GM21381 (cell line): Measurements from ENCODE around the gene FKBP10.

ENCODE experiments used
- ATAC-seq: cut with Tn5 transposase; IDR thresholded peaks from one replicate; pipeline ENCODE4 v1.9.1; 2021; ENCODE audit warnings: mild to moderate bottlenecking, moderate library complexity; ENCODE audit not compliant: unreplicated experiment

Gene FKBP10

DNA sequence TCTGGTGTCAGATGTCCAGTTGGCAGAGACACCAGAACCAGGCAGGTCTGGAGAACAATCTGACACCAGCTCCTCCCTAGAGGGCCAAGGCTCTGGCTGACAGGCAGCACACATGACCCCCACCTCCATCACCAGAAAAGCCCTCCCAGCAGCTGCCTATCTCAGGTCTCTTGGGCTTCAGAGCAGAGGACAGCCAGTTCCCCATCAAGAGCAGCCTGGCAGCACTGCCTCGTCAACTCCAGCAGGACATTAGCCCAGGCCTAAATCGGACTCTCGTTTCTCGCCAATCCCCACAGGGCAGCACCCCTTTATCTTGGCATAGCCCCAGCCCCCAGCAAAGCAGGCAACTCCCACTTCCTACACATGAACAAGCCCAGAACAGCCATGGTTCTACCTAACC lies 30.7 kb upstream of the FKBP10 start:
- ATAC-seq = no peak

DNA sequence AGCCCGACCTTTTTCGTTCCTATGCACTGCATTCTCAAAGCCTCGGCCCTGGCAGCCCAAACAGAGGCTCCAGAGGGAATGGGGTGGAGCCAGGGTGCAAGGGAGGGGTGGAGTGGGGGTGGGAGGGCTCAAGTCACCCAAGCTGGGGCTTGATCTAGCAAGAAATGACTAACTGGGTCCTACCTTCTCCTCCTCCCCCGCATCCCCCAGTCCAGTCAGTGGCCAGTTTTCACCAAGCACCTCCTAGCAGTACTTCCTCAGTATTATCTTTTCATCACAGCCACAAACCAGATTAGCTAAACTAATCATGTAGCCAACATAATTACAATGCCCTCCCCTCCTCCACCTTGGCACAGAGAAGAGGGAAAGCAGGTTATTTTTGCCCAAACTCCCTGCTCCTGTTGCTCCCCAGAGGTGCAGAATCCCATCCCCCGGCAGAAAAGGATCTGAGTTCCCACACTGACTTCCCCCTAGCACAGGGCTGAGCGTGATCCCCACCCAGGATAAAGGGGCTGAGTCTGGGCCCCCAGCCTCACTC lies 28.5 kb upstream of the FKBP10 start:
- no peak for ATAC-seq

DNA sequence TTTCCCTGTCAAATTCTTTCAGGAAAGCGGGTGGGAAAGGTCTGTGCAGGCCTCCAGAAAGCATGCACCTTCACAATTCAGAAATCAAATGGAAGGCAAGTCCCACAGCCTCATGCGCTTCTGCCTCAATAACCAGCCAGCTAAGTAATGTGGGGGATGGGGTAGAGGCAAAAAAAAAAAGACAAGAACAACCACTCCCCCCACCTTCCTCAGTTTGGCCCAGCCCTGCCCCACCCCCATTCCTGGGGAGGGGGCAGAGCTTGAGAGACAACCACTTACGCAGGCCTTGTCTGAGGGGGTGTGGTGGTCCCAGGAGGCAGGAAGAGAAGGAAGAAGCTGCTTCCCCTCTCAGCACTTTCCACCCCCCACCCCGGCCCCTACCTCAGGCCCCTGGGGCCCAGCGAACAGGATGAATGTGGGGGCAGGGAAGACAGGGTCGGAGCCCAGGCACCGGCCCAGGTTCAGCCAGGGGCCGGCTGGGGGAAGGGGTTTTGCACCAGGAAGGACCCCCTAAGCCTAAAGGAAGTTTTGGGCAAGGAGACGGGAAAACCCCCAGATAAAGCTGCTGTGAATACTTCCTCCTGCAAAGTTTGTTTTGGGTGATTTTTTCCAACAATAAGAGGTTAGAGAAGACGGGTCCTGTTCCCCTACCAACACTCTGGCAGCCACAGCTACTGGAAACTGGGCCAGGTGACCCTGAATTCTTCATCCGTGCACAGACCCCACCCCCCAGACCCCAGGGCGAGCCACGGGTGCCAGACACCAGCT lies 27.5 kb upstream of the FKBP10 start:
- no peak for ATAC-seq

DNA sequence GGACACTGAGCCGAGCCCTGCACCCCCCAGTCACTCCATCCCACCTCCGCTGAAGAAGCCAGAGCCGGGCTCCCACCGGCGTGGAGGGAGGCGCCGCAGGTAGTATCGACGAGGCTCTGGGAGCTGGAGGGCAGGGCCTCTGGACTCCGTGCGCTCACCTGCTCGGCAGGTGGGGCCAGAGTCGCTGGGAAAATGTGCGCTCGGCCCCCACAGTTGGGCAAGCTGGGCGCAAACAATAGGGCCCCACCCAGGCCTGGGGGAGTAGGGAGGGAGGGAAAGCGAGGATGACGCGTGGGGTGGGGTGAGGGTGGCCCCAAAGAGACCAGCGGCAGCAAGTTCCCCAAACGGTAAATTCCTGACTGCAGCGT lies 27.0 kb upstream of the FKBP10 start:
- ATAC-seq = no peak

DNA sequence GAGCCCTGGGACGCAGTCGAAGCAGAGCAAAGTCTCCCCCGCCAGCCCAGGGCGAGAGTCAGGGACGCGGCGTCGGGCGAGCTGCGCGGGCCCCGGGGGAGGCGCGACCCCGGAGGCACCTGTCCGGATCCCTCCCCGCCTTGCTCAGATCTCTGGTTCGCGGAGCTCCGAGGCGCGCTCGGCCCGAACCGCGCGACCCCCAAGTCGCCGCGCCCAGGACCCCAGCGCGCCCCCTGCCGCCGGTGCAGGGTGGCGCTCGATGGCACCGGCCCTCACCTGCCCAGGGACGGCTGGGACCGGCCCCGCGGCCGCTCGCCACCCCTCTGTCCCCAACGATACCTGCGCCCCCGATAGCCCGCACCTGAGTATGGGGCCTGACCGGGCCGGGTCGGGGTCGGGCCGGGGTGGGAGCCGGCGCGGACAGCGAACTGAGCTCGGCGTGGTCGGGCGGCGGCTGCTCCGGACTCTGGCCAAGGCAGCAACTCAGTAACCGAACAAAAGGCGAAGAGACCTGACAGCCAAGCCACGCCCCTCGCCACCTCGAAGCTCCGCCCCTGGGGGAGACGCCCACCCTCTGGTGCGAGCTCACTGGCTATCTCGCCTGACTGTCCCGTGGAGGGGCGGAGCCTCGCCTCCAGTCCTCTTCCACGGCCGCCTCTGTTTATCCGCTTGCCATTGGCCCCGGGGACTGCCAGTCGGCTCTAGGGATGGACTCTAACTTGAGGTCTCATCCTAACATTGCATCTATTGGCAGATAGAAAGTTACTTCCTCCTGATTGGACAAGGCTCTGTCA lies 26.4 kb upstream of the FKBP10 start, which contains the start of gene JUP:
JUP (minus strand) TSS at position 485 of the 794 bp plus-strand sequence. CDS start 14,857 bp downstream, outside the sequence.
- peak; percentile 76 for ATAC-seq

DNA sequence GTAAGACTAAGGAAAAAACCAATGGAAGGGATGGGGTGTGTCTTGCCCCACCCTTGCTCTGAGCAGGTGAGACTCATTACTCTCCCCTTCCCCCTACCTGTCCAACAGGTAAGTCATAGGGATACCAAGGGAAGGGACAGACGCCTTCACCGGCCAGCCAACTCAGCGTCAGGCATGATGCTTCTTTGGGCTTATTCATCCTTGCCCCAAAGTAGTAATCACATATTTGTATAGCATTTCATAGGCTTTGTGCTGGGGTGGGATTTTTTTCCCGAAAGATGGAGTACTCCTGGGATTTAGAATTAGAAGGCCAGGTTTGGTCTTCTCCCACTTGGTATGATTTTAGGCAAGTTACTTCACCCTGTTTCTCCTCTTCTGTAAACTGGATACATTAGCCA lies 25.8 kb upstream of the FKBP10 start:
- ATAC-seq = no peak

DNA sequence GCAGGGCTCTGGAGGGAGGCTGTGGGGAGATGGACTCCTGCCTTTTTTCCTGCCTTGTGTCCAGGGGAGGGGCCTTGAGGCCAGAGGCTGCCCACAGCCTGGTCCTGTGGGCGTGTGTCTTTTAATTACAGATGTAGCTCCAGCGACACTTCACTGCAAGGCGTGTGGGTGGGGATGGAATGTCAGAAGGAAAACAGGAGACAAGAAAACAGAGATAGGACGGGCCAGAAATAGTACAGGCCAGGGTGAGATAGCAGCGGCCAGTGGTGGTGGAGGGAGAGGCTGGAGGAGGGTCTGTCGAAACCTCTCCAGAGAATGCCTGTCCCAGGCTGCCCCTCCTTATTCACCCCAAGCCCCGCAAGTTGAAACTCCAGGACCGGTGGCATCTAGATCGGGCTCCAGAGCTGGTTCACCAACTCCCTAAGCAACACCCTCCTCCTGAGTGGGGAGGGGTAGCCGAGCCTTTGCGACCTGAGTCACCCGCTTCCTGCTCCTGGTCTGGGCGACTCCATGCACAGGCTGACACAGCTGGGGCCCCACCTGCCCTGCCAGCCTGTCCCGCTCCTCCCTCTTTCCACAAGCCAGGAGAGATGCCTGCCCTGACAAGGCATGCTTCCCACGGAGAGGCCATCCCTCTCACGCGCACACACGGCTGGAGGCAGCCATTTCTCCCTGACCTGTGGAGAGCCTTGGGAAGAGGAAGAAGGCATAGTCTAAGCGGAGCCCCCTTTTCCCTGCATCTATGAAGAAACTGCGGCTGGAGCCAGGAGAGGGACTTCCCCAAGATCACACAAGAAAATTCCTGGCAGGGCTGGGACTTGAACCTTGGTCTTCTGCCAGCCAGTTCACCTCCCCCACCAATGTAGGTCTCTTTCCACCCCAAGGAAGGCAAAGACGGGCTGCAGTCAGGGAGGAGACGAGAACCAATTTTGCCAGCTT lies 19.7 kb upstream of the FKBP10 start:
- ATAC-seq = no peak

DNA sequence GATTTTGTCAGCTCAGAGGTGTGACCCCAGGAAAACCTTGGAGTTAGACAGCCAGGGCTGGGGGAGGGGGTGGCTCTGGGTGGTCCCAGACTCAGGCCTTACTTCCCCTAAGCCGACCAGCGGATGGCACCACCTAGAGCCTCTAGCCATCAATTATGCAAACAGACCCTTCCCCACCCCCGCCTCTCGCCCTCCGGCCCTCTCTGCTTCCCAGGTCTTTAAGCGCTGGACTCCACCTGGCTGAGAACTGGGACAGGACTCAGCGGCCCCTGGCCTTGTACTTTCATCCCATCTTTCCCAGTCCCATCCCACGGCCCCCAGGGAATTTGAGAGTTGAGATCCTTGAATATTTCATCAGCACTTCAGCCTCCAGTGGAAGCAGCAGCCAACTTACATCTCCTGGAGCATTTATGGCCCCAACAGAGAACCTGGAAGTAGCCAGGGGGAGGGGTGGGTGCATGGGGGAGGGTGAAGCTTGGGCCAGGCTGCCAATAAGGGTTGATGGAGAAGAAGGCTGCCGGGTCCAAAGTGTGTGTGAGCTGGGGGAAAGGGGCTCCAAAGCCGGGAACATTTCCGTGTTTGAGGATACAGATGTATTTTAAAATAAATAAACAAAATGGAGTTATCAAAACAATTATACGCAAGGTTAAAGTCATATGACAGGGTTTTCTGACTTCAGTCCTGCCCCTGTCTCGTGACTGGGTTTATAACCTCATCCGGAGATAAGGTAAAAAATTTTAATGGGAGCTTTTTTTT lies 18.8 kb upstream of the FKBP10 start:
- ATAC-seq = no peak

DNA sequence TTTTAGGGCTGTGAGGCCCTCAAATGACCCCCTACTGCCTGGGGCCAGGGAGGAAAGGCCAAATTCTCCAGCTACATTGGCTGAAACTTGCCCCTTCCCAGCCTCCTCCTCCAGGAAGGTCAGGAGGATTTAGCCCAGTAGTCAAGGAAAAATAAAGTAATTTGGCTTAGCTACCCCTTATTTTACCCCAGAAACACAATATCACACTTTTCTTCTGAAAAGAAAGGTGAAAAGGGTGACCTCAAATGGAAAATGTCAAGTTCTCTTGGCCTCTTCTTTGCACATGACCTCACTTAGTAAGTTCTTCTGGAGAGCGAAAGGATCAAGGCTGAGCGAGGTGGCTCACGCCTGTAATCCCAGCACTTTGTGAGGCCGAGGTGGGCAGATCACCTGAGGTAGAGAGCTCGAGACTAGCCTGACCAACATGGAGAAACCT lies 18.2 kb upstream of the FKBP10 start:
- no peak for ATAC-seq

DNA sequence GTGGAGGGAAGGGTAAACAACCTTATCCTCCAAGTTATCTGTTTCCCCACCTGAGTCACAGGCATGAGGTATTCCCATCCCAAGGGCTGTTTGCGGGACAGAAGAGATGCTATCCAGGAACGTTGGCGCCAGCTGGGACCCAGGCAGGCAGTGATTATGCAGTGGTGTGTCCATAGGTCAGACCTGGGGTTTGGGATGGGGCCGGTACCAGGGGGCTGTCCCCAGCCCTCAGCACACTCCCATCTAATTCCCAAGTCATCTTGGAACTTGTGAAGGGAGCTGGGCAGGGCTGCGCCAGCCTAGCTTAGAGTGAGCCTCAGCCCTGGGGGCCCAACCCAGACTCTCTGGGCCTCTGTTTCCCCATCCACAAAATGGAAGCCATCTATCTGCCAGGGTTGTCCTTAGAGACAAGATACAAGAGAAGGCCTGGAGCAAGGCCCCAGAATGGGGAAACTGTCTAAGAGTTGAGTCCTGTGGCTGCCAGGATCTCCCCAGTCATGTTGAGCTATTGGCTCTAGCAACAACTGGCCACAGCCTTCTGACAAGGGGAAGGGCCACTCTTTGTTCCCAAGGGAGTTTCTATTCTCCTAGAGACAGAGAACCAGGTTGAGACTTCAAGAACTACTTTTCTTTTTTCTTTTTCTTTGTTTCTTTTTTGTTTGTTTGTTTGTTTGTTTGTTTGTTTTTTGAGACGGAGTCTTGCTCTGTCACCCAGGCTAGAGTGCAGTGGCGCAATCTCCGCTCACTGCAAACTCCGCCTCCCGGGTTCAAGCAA lies 16.5 kb upstream of the FKBP10 start:
- ATAC-seq = no peak

DNA sequence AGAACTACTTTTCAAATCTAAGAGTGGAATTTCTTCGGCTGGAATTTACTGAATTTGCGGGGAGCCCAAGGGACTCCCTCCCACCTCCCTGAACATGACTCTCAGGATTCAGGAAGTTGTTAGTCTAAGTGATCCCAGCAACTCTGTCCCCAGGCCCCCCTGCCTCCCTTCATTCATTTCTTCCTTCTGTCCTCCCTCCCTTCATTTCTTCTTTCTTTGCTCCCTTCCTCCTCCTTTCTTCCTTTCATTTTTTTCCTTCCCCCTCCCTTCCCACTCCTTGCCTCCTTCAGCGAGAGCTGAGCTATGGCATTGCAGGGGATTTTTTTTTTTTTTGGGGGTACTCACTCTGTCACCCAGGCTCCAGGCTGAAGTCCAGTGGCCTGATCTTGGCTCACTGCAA lies 15.4 kb upstream of the FKBP10 start:
- no peak for ATAC-seq

DNA sequence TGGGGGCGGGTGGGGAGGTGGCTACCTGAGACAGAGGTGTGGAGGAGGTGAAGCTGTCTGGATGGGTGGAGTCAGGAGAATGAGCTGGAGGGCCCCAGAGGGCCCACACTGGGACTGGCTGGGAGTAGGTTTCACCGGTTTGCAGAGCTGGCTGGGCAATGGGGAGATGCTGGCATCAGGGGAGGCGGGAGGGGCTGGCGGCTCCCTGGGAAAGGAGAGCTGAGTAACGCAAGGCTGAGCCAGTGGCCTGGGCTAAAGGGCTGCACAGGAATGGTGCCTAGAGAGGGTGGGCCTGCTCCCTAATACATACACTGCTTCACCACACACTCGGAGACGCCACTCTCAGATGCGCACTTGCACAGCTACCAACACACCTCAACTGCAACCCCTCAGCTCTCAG lies 13.4 kb upstream of the FKBP10 start:
- no peak for ATAC-seq

DNA sequence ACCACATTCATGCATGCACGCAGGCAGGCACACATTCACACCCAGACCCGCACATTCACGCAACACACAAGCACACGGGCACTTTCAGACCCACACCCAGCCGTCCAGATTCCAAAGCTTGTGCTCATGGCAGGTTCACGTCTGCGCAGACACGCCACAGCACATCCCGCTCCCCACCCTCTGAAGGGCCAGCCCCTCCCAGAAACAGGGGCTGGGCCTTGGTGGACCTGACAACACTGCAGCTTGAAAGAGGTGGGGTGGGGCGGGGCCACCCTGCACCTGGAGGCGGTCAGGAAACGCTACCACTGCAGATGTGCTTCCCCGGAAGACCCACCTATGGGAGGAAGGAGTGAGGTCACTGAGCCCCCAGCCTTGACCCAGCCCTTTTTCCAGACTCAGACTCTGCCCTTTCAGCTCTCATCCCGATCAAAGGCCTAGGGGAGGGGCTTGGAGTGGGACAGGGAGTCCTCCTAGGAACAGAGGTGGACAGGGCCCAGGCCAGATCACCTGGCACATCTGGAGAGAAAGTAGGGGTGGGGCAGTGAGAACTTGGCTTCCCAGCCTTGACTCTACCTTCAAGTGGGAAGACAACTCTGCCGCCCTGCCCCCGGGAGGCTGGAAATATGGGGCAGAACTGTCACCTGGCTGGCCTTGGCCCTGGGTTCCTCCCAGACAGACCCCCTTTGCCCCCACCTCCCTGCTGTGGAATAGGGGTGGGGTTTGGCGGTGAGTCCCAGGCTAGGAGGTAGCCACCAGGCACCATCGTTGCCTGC lies 12.0 kb upstream of the FKBP10 start:
- ATAC-seq = no peak

DNA sequence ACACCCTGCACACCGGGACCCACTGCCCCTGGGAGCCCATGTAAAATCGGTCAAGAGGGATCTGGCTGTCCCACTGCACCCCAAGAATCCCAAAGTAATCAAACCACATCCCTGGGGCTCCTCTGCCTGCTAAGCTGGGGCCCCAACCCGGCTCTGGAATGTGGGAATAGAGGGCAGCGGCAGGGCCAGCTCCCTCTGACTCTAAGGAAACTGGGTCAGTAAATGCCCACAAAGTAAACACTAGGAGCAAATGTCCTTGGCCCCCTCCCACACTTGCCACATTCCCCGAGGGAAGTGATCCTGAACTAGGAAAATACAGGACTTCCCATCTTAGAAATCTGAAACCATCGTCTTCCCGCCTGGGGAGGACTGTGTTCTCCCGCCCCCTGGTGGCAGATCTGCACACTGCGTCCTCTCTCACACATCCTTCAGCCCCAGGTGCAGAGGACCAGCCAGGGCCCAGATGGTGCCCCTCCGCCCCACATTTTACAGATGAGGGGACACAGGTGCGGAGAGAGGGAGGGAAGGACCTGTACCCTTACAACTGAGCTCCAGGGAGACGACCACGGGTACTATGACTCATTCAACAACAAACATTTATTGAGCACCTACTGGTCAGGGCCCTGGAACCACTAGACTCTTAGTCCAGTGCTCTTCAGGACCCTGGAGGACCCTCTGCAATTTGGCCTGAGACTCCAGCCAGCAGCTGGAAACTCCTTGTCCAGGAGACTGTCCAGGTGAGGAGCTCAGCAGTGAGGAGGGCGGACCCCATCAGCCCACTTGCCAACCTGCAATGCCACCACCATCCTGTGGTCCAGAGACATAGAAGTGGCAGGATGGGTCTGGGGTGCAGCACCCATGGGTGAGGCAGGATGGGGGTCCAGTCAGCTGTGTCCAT lies 11.2 kb upstream of the FKBP10 start:
- ATAC-seq = no peak

DNA sequence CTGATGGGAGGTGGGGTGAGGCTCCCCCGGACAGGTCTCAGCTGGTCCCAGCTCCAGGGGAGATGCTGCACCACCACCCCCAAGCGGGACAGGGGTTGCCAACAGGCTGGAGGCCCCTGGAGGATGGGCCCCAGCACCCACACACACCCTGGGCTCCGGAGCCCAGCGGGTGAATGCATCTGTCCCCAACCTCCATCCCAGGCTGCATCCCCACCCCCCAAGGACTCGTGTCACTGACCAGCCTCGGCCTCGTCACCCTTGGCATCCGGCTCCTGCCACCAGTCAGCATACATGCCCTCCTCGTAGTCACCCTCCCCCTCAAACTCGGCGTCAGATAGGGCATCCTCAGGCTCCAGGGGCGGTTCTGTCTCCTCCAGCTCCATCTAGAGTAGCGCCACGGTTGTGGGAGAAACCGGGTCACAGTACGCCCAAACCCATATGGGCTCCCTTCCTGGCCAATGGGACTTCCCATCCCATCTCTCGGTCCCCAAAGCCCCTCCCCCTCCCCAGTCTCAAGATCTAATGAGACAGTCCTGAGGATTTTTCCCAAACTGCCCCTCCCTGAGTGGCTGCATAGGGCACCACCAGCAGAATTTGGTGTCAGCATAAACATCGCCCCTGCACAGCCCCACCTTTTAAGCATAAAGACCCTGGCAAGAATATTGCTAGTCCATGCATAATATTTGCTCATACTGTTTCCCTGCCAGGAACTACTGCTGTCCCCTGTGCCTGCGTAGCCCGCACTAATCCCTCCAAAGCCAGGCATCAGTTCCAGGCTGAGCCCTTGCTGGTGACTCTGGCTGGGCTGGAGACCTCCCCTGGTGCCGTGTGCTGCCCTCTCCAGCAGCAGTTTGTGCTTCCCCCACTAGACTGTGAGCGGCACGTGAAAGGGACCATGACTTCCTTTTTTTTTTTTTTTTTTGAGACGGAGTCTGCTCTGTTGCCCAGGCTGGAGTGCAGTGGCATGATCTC lies 9.5 kb upstream of the FKBP10 start:
- no peak for ATAC-seq

DNA sequence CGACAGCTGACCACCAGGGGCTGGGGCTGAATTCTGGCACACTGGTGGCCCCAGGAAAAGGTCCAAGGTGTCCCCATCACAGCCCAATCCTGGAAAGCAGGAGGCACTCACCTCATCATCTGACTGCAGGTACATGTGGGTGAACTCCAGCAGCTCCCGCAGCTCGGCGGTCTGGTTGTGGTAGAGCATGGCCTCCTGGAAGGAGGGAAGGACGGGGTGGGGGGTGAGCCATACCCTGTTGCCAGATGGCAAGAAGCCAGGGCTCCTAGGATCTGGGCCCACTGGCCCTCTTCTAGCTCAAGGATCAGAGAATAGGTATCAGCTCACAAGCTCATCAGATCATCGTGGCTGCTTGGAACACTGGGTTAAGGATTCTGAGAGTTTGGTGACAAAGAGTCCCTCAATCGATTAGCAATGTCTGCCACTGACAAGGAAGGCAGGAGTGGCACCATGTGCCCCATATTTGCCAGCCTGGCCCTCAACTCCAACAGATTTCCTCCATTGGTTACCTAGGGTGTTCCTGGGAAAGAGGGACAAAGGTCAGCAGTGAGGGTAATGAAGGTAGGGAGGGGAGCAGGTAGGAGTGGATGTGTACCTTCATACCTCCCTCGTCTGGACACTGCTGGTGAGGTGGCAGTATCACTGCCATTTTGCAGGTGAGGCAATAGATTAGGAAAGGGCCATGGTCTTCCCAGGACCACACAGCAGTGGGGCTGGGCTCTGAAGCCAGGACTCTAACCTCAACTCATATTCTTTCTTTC lies 5.9 kb upstream of the FKBP10 start:
- no peak for ATAC-seq
